ENCODE data around the gene RNU1-4.
"Not testable (repeated sequence)": the region's sequence is repeated elsewhere in the genome, so short reads cannot be mapped to it uniquely, and the experiment has no call there.

Gene RNU1-4

DNA sequence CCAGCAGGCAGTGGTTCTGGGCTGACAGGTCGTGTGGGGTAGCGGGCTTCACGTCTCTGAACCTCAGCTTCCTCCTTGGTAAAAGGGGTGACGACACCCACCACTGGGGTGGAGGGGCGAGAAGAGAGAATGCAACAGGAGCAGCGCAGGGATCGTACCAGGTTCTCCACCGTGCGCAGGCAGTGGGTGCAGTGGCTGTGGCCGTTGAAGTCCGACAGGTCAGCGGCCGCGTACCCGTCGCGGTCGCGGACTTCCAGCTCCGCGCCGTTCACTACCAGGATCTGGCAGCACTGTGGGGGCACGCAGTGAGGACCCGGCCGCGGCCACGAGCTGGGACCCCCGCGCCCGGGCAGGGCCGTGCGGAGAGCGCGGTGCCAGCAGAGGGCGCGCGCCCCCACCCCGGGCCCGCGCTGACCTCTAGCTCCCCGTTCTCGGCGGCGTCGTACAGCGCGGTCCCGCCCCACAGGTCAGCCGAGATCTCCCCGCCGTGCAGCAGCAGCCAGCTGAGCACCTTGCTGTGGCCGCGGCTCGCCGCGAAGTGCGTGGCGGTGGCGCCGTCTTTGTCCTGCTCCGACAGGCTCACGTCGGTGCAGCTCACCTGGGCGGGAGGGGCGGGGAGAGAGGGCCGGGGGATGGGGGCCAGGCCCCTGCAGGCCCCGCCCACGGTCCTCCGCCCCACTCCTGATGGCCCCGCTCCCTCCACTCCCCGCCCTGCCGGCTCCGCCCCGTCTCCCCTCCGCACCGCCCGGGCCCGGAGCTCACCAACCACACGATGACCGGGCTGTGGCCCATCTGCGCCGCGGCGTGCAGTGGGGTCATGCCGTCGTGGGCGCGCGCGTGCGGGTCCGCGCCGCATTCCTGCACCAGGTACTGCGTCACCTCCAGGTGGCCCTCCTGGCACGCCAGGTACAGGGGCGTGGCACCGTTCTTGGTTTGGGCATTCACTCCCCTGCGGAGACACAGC lies 32.9 kb upstream of the RNU1-4 start:
- not testable (repeated sequence) for DNase-seq (ENCODE audit: low read depth in 1 of 2, low spot score in 1 of 2)

DNA sequence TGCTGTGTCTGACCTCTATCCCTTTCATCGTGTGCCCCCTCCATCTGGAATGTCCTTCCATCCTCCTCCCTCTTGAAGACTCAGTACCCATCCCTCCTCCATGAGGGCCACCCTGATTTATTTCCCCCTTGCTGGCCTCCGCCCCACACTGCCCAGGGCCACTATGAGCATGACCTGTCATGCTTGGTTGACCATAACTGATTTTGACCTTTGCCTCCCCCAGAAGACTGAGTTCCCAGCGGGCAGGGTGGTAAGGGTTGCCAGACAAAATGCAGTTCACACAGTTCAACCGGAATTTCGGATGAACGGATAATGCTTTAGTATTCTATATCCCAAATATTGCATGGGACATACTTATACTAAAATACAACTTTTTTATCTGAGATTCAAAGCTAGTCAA lies 31.6 kb upstream of the RNU1-4 start:
- DNase-seq (ENCODE audit: low read depth in 1 of 2, low spot score in 1 of 2) = not testable (repeated sequence)

- peak in 1 of 2 donors; percentile 20 for DNase-seq (ENCODE audit: low read depth in 1 of 2, low spot score in 1 of 2)
Measured at GRCh38 chr1:16709659-16710087, 30.6 kb upstream of the RNU1-4 start.

DNA sequence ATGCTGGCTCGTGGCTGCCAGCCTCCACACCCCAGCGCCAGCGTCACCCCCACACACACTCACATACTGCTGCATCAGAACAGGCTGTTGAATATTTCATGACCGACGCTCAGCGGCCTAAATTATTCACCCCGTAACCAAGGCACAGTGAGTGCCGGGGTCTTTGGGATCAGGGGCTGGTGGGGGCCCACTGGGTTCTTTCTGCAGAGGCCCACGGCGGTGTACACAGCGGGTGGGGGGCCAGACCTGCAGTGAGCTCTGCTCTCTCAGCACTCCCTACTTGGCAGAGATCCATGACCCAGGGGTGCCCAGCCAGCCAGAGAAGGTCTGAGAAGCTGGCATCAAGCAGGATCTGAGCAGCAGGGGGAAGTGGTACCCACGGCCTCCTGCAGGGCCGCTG lies 29.7 kb upstream of the RNU1-4 start:
- DNase-seq (ENCODE audit: low read depth in 1 of 2, low spot score in 1 of 2) = not testable (repeated sequence)

DNA sequence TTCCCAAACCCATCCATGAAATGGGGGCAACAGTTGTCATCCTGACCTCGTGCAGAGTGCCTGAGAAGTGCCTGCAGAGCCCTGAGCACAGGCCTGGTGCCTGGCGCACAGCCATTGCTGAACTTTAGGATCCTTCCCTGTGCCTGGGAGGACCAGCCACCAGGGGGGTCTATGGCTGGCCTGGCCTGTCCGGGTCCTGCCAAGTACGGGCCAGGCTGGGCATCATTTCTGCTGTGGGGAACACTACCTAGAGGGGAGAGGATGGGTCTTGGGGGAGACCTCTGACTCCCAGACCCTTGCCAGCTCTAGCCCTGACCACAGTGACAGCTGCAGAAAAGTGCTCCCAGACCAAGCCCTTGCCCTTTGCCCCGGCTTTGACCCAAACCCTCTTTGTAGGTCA lies 28.2 kb upstream of the RNU1-4 start:
- DNase-seq (ENCODE audit: low read depth in 1 of 2, low spot score in 1 of 2) = not testable (repeated sequence)

DNA sequence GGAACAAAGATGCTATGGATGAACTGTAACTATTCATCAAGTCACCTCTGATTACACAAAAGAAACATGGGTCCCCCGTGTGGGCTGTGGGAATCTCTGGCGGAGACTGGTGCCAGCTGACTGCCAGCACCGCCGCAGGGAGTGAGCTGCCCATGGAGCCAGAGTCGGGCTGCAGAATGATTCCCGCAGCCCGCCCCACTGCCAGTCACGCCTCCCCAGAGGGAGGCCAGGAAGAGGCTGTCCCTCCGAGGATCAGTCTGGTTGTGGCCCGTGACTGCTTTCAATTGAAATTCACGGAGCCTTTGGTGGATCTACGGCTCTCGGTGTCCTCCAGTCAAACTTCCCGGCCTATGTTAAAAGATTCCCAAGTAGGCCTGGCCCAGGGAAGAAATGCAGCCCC lies 27.7 kb upstream of the RNU1-4 start:
- DNase-seq (ENCODE audit: low read depth in 1 of 2, low spot score in 1 of 2) = not testable (repeated sequence)

- DNase-seq (ENCODE audit: low read depth in 1 of 2, low spot score in 1 of 2) = not testable (repeated sequence)
Measured at GRCh38 chr1:16712984-16713383, 27.3 kb upstream of the RNU1-4 start.

DNA sequence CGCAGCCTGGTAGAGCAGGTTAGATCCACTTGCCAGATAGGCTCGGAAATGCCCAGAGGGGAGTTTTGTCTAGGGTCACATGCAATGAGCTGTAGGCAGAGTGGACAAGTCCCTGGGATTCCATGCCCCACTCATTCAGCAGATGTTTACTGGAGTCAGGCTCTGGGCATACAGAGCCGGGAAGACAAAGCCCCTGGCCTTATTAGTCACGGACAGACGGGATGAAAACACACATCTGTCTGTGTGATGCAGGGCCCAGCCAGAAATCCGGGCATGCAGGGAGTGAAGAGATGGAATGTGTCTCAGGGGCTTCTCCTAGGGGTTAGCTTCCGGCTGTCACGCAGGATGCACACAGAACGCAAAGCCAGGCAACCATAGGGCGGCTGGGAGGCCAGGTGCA lies 26.8 kb upstream of the RNU1-4 start:
- not testable (repeated sequence) for DNase-seq (ENCODE audit: low read depth in 1 of 2, low spot score in 1 of 2)

GRCh38 chr1:16716691-16717335 lies 23.5 kb upstream of the RNU1-4 start:
- no peak for DNase-seq (ENCODE audit: low read depth in 1 of 2, low spot score in 1 of 2)

DNA sequence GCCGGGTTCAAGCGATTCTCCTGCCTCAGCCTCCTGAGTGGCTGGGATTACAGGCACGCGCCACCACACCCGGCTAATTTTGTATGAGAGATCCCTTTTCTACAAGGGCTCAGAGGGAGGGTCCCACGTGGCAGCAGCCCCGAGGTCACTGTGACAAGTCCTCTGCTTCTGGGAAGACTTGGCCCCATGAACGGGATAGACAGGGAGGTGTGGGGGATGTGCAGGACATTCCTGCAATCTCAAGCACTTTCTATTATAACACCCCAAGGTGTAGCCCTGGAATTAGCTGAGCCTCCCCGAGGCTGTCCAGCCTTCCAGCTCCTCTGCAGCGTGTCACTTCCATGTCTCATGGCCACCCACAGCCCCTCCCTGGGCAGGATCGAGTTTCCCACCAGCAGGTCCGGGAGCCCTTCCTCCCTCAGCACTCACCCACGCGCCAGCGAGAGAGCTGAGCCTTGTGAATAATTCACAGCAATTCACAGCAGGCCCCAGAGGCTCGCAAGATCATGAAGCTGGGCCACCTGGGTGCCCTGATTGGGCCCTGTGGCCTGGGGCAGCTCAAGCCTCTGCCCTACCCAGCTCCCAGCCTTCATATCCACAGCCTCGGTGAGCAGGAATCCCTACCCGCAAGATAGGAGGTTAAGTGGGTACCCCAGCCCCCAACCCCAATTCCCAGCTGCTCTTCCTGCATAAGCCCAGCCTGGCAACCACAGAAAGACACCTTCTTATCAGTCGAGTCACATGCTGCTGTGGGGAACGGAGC lies 22.8 kb upstream of the RNU1-4 start:
- no peak for DNase-seq (ENCODE audit: low read depth in 1 of 2, low spot score in 1 of 2)

GRCh38 chr1:16718099-16718907 lies 22.0 kb upstream of the RNU1-4 start:
- DNase-seq (ENCODE audit: low read depth in 1 of 2, low spot score in 1 of 2) = not testable (repeated sequence)

GRCh38 chr1:16718908-16719533 lies 21.3 kb upstream of the RNU1-4 start:
- no peak for DNase-seq (ENCODE audit: low read depth in 1 of 2, low spot score in 1 of 2)

GRCh38 chr1:16719571-16720350 lies 20.6 kb upstream of the RNU1-4 start:
- no peak for DNase-seq (ENCODE audit: low read depth in 1 of 2, low spot score in 1 of 2)

GRCh38 chr1:16720351-16721223 lies 19.7 kb upstream of the RNU1-4 start:
- no peak for DNase-seq (ENCODE audit: low read depth in 1 of 2, low spot score in 1 of 2)

DNA sequence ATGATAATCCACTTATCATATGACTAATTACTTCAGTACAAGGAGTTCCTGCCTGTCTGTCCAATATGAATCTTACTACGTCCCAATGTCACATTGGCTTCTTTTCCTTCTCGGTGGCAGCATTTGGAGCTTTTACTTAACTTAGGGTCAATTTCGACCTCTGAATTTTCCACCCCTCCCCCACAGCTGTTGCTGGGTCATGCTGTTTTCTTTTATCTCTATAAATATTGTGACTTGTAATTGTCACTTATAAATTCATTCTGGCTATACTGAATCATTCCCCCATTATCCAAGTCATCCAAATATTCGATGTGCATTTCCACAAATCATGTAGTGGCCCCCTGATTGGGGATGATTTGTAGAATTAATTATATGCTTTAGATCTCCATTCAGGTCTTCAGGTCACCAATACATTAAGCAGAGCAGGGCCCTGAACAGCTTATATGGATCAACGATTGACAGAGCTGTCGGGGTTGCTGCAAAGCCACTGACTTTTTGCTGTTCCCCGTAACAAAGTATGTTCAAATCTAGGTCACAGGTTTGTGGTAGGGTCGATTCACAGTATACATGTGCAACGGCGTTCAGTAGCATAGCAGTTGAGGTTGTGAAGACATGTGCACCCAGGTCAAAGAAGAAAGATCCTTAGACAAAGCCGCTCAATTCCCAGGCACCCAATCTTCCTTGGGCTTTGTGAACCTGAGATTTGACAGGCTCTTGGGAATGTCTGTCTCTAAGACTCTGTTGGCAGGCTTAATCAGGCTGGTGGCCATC lies 18.3 kb upstream of the RNU1-4 start:
- no peak for DNase-seq (ENCODE audit: low read depth in 1 of 2, low spot score in 1 of 2)

GRCh38 chr1:16724718-16725438 lies 15.4 kb upstream of the RNU1-4 start:
- no peak for DNase-seq (ENCODE audit: low read depth in 1 of 2, low spot score in 1 of 2)

Measured in stimulated activated CD4-positive, alpha-beta T cell treated with anti-CD3 and anti-CD28 coated beads, Interleukin-15, amount 100 ng/mL, for 1 hour (primary cell).